Stomach (tissue), 9 donors: ENCODE results near the gene SND1. TPM values are rescaled to one million over a fixed set of nuclear protein-coding genes. Genes with fewer than 3 reads are reported as not detected.

Experiments
- DNase-seq, 2 donors: peaks; one replicate each; pipeline versions ENCODE4 v3.0.0 to v3.0.0-alpha.2; 2013 to 2019
- H3K27ac ChIP-seq, 5 donors: fragments of 200-600 bp in 4 of 5; sonication (generic) in 4 of 5; one replicate each; pipeline ENCODE4 v1.5.1; 2013 to 2019; ENCODE audit warnings: mild to moderate bottlenecking in 1 of 5, moderate library complexity in 1 of 5
- H3K27me3 ChIP-seq, 3 donors: fragments of 200-600 bp; sonication (generic); one replicate each; pipeline ENCODE4 v1.5.1; 2017 to 2019; ENCODE audit warnings: mixed run types in 1 of 3
- H3K36me3 ChIP-seq, 4 donors: fragments of 200-600 bp; sonication (generic); 1 replicate in 3 of 4; 2 replicates in 1 of 4; pipeline ENCODE4 v1.5.1; 2016 to 2019
- H3K4me1 ChIP-seq, 4 donors: fragments of 200-600 bp; sonication (generic); one replicate each; pipeline ENCODE4 v1.5.1; 2016 to 2019
- H3K4me3 ChIP-seq, 4 donors: fragments of 200-600 bp; sonication (generic) in 3 of 4; one replicate each; pipeline ENCODE4 v1.5.1; 2016 to 2019; ENCODE audit warnings: mild to moderate bottlenecking in 1 of 4
- H3K9me3 ChIP-seq, 4 donors: fragments of 200-600 bp; sonication (generic); one replicate each; pipeline ENCODE4 v1.5.1; 2016 to 2019
- CTCF ChIP-seq, 7 experiments: fragments of 450-650 bp in 4 of 7; fragments of 200-600 bp in 3 of 7; sonication (generic) in 3 of 7; IDR thresholded peaks; one replicate each; pipeline ENCODE4 v1.5.1; 2016 to 2019; ENCODE audit warnings: antibody characterized with exemption in 7 of 7, control low read depth in 2 of 7, mild to moderate bottlenecking in 1 of 7
- EP300 ChIP-seq: sonication (generic); formaldehyde crosslinking; IDR thresholded peaks from one replicate; pipeline ENCODE4 v1.6.1; 2017; ENCODE audit warnings: antibody characterized with exemption
- POLR2A ChIP-seq, 4 donors: fragments of 450-650 bp; IDR thresholded peaks; one replicate each; pipeline ENCODE4 v1.6.1; 2016; ENCODE audit warnings: antibody characterized with exemption in 4 of 4, control low read depth in 2 of 4, mild to moderate bottlenecking in 1 of 4, moderate library complexity in 1 of 4
- POLR2AphosphoS5 ChIP-seq, 3 donors: sonication (generic); formaldehyde crosslinking; IDR thresholded peaks; one replicate each; pipeline ENCODE4 v1.6.1; 2016; ENCODE audit warnings: antibody characterized with exemption in 3 of 3
- WGBS, 5 donors: extraction: QIAGEN DNeasy Blood & Tissue Kit in 3 of 5; methylation state at CpG; one replicate each; pipeline versions ENCODE4 v1.1.5 to v1.1.7; 2013 to 2018; 5-methylcytosine and 5-hydroxymethylcytosine counted together
- intact Hi-C: fragments of 100-400 bp; cut with DNase I; formaldehyde crosslinking; loops from one replicate; pipeline ENCODE4 v1.15.1; 2023; ENCODE audit warnings: low total_unique reads
- polyA plus RNA-seq, 3 donors: library from polyadenylated mRNA; stranded (reverse); fragments of 200-250 nt; gene quantifications; one replicate each; pipeline ENCODE4 v1.2.3, GENCODE V29; 2013
- total RNA-seq, 5 donors: library from RNA; depleted of rRNA; stranded (reverse); fragments of >200 nt; gene quantifications; one replicate each; pipeline versions ENCODE4 v1.1.0 to v1.2.3, GENCODE V29; 2014 to 2016
- donor health status: healthy with polysubstance abuse.
- donor health status: Bipolar disorder and iron deficiency.
- donor health status: healthy.

Gene SND1
- total and polyA plus RNA-seq, 8 donors = 63.3 to 799 (median 126) TPM

GRCh38 chr7:127872122-127872521 is 220.1 kb downstream of the SND1 start:
- no peak for DNase-seq
- Histone ChIP-seq H3K27me3 (no peaks in the 10 kb centered on the region), H3K36me3 (peaks cover 0 to 4% (median 0%) of the 10 kb centered on the region in 4 donors), H3K27ac (no peak overlapping the region), H3K9me3 (no peaks in the 10 kb centered on the region), H3K4me3 (no peak overlapping the region), H3K4me1 (peaks cover 0 to 22% (median 9%) of the 10 kb centered on the region in 4 donors)
- intact Hi-C loops = no loop called here
- TF ChIP-seq CTCF (IDR thresholded peaks at IDR 0.05) (no peak), EP300 (no peak), POLR2A (IDR thresholded peaks at IDR 0.05) (no peak), POLR2AphosphoS5 (IDR thresholded peaks at IDR 0.05) (no peak)
- WGBS, 5 donors = 92 to 100% (median 97%) methylated on average over 1 of the region's 1 CpG

DNA sequence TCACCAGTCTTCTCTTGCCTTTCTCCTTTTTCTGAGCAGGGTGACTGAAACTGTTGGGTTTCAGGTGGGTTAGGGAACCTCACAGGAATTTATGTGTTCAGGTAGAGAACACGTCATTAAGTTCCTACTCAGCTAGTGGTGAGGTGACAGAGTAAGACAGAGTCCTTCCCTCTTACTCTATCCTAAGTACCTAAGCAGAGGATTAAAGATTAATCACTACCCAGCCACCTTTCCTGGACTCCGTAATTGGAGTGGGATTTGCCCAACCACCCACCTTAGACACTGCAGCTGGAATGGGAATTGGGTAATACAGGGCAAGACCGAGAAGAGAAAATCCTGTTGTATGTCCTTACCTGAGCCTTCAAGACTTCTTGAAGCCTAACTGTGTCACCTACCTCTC is 221.2 kb downstream of the SND1 start:
- intact Hi-C loops = no loop called here
- no peaks in the 10 kb centered on the region for H3K9me3 ChIP-seq
- DNase-seq = no peak
- TF ChIP-seq EP300 (no peak), CTCF (IDR thresholded peaks at IDR 0.05) (no peak), POLR2AphosphoS5 (IDR thresholded peaks at IDR 0.05) (no peak), POLR2A (IDR thresholded peaks at IDR 0.05) (no peak)
- H3K27ac ChIP-seq = no peak overlapping the region
- H3K36me3 ChIP-seq = peaks cover 0 to under 1% (median 0%) of the 10 kb centered on the region in 4 donors
- H3K27me3 ChIP-seq = no peaks in the 10 kb centered on the region
- WGBS, 5 donors = 95 to 100% (median 96%) methylated on average over 3 of the region's 3 CpGs
- peaks cover 0 to 33% (median 19%) of the 10 kb centered on the region in 4 donors for H3K4me1 ChIP-seq
- H3K4me3 ChIP-seq = no peak overlapping the region

GRCh38 chr7:127873715-127874636 is 222.0 kb downstream of the SND1 start:
- no peak overlapping the region for H3K27ac ChIP-seq
- intact Hi-C loops = no loop called here
- H3K4me1 ChIP-seq = peaks cover 0 to 35% (median 20%) of the 10 kb centered on the region in 4 donors
- no peak overlapping the region for H3K4me3 ChIP-seq
- no peaks in the 10 kb centered on the region for H3K27me3 ChIP-seq
- H3K36me3 ChIP-seq = no peaks in the 10 kb centered on the region
- H3K9me3 ChIP-seq = no peaks in the 10 kb centered on the region
- WGBS, 5 donors = 68 to 87% (median 84%) methylated on average over 3 of the region's 3 CpGs
- TF ChIP-seq CTCF (IDR thresholded peaks at IDR 0.05) (no peak), EP300 (no peak), POLR2AphosphoS5 (IDR thresholded peaks at IDR 0.05) (no peak), POLR2A (IDR thresholded peaks at IDR 0.05) (no peak)
- DNase-seq = no peak

DNA sequence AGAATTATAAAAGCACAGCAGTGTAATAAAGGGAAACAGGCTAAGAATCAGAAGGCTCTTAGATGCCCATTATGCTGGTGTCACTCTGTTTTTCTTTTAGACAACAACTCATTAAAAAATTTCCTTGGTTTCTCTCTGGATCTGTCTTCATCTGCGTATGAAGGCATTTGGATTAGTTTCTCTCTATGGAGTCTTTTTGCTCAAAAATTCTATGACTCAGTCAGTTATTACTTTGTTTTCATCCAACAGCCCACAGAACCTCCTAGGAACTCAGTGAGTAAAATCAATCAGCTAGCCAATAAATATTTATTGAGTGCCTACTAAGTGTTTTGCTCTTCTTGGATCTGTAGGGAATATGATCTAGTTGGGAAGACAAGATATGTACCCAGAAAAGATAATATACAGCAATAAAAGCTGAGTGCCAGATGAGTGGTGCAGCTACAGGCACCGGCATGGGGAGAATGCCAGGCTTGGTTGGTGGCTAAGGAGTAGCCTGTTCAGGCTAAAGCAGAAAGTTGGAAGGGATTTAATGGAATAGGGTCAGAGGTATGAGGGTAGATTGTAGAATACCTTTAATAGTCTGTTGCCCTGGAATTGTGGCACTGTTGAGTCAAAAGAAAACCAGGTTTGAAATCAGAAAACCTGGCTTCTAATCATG is 223.1 kb downstream of the SND1 start:
- Histone ChIP-seq H3K27me3 (no peaks in the 10 kb centered on the region), H3K9me3 (no peaks in the 10 kb centered on the region), H3K27ac (no peak overlapping the region), H3K4me3 (no peak overlapping the region), H3K4me1 (peaks cover 0 to 32% (median 20%) of the 10 kb centered on the region in 4 donors), H3K36me3 (no peaks in the 10 kb centered on the region)
- DNase-seq = no peak
- no peak for TF ChIP-seq CTCF (IDR thresholded peaks at IDR 0.05)
- TF ChIP-seq POLR2AphosphoS5 (IDR thresholded peaks at IDR 0.05) = no peak
- TF ChIP-seq POLR2A (IDR thresholded peaks at IDR 0.05) = no peak
- 85 to 93% (median 88%) methylated on average over 2 of the region's 2 CpGs for WGBS, 5 donors
- intact Hi-C loops = no loop called here
